SK-N-DZ (cell line): ENCODE measurements around the gene ZNF519.
"Not testable (repeated sequence)": the region's sequence is repeated elsewhere in the genome, so short reads cannot be mapped to it uniquely, and the experiment has no call there.

Experiments used
- DNase-seq: peaks from one replicate; pipeline ENCODE4 v3.0.0-alpha.2; 2015; ENCODE audit warnings: low spot score

The ZNF519 gene

DNA sequence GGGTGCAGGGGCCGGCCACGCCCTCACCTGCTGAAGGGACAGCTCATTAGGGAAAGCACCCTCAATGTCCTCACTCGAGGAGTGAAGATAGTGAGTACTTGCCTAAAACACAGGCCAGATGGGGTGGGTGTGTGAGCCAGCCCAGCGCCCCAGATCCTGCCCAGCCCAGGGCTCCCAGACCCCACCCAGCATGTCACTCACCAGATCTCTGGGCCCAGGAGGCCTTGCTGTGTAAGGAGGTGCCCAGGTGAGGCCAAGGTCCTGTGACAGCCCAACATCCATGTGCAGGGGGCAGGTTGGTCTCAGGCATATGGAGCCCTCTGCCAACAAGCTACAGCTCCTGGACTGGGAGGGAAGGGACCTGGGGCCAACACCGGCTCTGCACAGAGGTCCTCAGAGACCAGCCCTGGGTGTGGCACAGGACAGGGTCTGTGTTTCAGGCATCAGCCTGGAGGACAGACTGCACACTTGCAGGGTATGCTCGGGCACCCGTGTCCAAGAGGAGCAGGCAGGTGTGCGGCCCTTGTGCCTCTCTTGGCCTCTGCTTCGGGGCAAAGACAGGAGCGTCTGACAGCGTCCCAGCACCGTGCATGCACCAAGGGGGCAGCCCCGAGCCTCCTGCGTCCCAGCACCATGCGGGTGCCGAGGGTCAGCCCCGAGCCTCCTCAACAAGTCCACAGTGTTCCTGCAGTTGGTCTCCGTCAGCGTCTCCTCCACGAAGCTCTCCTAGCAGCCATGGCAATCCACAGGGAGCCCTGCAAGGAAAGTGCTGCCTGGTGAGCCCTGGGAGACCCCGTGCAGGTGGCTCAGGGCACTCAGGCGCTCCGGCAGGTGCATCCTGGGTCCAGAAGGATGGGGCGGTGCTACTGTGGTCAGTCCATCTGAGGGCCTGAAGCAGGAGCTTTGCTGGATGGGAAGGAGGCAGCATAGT lies 16.0 kb upstream of the ZNF519 start:
- DNase-seq: not testable (repeated sequence)

DNA sequence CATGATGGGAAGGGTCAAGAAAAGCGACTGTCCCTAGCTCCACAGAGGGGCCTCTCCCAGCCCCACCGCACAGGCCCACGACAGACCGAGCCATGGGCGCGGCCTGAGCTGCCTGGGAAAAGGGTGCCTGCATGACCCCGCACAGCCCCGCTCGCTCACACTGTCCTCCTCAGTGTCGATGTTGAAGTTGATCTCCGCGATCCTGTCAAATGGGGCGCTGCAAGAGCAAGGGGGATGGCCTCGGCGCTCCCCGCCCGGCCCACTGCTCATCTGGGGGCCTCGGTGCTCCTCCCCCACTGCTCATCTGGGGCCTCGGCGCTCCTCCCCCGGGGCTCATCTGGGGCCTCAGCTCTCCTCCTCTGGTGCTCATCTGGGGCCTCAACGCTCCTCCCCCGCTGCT lies 14.5 kb upstream of the ZNF519 start:
- DNase-seq: not testable (repeated sequence)

DNA sequence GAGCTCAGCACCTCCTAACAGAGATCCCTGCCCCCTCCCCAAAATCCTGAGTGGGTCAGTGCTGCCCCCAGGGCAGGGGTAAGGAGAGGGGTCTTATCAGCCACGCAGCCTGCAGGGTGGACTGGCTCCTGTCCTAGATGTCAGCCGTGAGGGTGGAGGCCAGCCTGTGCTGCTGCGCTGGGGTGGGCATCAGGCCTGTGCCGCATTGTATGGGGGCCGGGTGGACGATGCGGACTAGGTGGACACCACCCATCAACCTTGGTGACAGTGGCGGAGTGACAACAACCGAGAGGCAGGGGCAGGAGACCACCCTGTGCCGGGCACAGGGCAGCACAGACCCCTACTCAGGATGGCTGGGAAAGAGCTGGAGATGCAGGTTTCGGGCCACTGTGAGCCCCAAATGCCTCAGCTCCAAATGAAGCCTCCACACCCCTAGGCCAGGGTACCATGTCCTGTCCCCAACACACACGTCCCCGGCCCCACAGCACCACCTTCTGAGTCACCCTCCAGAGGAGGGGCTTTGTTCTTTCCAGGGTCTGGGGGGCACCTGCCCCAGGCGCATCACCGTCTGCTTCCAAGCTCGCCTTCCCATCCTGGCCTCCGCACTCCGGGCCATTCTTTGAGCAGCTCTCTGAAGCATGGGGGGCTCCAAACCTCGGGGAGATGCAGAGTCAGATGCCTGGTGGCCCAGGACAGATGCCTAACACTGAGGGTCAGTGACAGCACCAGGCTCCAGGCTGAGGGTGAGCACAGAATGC lies 13.5 kb upstream of the ZNF519 start:
- not testable (repeated sequence) for DNase-seq

DNA sequence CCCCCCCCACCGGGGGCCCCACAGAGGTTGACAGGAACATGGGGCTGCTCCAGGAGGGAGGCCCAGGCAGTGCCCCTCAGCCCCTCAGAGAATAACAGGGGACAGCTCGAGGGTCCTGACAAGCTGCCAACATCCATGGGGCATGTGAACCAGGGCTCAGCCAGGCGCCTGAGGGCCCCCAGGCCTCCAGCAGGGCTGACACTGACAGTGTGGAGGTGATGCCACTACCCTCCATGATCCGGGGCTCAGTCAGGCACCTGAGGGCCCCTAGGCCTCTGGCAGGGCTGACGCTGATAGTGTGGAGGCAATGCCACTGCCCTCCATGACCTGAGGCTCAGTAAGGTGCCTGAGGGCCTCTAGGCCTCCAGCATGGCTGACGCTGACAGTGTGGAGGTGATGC lies 12.8 kb upstream of the ZNF519 start:
- not testable (repeated sequence) for DNase-seq

DNA sequence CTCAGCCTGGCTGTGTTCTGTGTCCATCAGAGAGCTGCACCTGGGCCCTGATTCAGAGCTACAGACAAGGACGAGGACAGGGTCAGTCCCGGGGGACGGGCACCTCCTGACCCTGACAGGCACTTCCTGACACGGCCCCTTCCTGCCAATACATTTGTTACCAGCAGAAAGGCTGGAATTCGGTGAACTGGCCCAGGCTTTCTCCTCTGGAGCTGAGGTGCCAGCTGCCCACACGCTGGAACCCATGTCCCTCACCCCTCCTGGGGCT lies 12.3 kb upstream of the ZNF519 start:
- no peak for DNase-seq

DNA sequence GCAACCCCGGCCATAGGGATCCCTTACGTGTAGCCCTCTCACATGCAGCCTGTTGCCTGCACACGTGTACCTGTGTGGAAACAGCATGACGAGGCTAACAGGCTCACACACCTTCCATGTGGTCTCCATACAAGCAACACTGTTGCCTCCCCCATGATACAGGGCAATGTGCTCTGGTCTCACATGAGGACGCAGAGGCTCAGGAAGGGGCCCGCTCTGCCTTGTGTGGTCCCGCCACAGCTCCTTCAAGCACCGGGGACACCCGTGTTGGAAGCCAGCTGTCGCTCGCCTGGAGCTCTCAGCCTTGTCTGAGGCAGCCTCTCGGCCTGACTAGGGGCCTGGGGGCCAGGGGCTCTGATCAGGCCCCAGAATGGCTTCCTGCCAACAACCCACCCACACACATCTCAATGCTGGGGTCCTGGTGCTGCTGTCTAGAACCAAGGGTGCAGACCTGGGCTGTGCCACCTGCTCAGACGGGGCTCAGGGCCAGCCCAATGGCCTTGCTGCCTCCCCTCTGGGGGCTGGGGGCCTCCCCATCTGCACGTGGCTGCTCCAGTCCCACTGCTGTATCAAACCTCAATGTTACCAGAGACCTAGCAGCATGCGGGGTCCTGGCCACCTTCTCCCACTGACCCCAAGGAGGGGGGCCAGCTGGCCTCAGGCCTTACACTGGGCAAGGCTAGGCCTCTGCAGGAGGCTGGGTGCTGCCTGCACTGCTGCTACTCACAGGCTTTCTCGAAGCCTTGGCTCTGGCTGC lies 11.8 kb upstream of the ZNF519 start:
- DNase-seq: not testable (repeated sequence)

DNA sequence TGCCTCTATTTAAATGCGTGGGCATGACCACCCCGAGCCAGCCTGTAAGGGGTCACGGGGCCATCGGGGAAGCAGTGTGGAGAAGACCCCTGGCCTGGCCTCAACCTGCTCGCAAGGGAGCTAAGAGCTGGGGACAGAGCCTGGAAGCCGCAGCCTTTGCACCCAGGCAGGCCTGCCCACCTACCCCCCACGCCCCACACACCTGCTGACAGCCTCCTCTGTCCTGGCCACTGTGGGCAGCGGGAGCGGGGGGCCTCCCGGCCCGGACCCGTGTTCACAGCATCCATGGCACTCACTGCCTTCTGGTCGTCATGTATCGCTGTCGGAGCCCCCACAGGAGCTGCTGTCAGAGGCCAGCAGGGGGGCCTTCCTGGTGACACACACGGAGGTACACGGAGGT lies 11.2 kb upstream of the ZNF519 start:
- not testable (repeated sequence) for DNase-seq

DNA sequence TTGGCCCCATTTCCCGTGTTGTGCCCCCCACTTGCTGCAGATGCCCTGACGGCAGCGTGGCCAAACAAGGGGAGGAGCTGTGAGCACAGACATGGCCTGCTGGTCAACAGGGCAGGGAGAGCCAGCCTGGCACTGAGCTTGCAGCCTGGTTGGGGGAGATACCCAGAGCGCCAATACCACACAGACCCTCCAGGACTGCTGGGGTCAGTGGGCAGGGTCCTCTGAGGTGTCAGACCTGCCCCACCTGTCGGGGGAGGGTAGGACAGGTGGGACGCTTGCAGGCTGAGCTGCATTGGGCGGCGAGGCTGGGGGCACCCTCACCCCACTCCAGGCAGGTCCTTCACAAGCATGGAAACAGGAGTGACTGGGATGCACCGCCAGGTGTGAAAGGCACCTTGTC lies 9.9 kb upstream of the ZNF519 start:
- not testable (repeated sequence) for DNase-seq

DNA sequence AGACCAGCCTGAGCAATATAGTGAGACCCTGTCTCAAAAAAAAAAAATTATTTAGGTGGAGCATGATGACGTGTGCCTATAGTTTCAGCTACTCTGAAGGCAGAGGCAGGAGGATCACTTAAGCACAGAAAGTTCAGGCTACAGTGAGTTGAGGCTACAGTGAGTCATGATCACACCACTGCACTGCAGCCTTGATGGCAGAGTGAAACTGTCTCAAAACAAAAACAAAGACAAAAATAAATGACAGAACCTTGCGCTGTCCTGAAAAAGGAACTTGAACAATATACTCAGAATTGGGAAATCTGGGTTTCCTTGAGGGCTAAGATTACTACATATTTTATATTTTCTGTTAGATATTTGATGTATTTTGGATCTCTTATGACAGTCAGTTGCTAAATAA lies 7.3 kb upstream of the ZNF519 start:
- DNase-seq: not testable (repeated sequence)

DNA sequence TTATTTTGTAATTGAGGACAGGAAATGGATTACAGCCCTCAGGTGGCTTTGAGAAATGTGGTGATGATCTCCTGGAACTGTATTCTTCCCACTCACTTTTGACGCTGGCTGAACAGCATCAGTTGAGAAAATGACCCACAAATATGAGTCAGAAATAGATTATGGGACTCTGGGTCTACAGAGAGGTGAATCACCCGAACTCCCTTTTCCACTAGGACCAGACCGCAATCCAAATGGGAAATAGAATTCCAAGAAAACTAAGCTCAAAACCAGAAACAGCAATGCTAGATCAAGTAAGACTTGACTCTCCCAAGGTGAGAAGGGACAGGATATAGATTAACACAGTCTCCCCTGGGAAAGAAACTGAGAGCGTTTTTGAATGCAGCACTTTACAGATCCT lies 5.7 kb upstream of the ZNF519 start:
- DNase-seq: not testable (repeated sequence)

DNA sequence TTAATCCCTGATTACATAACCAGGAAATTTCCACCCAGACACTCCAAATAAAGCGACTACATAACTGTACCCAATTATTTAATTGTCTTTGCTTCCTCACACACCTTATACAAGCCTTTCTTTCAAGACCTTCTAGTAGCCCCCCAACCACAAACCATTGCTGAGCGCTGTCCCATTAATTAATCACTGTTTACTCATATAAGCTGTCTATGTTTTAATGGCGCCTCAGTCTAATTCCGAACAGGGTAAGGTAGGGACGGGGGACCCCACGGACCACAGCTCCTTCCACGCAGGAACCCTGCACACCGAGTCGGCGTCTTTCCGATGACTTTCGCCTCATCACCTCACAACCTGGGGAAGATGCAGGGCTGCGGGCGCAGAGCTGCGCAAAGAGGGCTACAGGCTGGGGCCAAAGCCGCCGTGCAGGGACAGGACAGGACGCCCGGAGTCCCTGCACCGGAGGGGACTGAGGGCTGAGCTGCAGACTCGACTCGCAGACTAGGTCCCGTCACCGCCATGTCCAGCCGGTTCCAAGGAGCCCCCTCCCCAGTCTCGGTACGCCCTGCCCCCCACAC lies 452 bp downstream of the ZNF519 start:
- not testable (repeated sequence) for DNase-seq

DNA sequence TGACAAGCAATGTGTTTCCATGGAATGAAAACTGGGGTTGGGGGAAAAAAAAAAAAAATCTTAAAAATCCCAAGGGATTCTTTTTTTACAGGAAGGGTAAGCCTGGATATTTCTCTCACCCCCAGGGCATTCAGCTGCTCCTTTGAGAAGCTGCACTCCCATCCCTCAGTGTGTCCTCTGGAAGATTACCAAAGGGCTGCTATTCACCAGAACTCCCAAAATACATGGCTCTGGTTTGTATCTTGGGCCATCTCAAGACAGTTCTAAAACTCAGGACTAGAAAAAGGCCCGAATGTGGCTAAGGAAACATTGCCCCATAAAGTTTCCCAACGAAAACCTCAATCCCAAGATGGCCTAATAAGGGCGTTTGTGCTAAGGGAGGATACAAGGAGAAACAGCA lies 1.4 kb downstream of the ZNF519 start:
- DNase-seq: not testable (repeated sequence)

DNA sequence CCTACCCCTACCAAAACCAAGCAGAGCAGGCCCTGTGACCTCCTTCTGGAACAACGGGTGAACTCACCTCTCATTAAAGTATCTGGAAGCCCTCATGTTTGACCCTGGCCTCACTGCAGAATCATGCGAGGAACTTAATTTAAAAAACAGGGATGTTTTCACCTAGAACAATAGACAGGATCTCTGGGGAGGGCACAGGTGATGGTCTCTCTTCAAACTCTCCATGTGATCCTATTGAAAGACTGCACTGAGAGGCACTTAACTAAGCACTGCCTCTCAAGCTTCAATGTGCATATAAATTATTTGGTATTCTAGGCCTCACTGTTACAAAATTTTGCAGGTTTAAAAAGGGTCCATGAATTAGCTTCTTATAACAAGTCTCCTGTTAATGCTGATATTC lies 7.5 kb downstream of the ZNF519 start:
- DNase-seq: no peak

DNA sequence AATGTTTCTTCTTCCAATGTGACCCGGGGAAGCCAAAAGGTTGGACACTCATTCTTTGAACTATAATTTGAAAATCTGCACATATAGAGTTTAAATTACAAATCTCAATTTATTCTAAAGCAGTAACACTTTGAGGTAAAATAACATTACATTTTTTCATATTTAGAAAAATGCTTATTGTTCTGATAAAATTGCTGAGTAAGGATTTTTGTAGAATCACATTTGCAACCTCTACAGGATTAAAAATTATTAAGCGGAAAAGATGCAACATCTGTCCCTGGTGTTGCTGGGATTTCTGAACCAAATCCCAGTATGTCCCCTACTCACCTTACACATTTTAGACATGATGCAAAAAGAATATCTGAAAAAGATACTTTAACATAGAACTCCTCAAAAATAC lies 10.1 kb downstream of the ZNF519 start:
- DNase-seq: no peak

DNA sequence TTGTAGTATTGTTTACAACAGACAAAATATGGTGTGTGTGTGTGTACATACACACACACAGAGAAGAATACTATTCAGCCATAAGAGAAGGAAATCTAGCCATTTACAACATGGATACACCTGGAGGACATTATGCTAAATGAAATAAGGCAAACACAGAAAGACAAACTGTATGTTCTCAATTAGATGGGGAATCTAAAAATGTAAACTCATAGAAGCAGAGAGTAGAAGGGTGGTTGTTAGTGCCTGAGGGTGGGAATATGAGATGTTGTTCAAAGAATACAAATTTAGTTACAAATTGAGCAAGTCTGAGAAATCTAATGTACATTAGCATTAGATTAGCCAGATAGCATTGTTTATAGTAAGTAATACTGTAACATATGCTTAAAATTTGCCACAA lies 11.3 kb downstream of the ZNF519 start:
- DNase-seq: no peak

DNA sequence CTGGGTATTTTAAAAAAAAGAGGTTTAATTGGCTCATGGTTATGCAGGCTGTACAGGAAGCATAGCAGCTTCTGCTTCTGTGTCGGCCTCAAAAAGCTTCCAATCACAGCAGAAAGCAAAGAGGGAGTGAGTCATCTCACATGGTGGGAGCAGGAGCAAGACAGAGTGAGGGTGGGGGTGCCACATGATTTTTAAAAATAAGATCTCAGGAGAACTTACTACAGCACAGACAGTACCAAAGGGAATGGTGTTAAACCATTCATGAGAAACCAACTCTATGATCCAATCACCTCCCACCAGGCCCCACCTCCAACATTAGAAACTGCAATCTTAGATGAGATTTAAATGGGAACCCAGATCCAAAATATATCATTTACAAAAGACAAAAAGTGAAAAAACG lies 14.6 kb downstream of the ZNF519 start:
- no peak for DNase-seq

DNA sequence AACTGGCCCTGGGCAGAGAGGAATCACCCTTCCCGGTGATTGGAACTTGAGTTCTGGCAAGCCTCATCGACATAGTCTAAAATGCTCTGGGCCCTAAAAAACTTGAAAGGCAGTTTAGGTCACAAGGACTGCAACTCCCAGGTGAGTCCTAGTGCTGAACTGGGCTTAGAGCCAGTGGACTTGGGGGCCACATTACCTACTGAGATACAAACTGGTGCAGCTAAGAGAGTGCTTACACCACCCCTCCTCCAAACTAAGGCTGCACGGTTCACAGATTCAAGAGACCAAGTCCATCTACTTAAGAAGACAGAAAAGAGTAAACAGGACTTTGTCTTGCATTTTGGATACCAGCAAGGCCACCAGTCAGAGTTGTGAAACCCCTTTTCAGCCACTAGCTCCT lies 25.3 kb downstream of the ZNF519 start:
- DNase-seq: no peak

DNA sequence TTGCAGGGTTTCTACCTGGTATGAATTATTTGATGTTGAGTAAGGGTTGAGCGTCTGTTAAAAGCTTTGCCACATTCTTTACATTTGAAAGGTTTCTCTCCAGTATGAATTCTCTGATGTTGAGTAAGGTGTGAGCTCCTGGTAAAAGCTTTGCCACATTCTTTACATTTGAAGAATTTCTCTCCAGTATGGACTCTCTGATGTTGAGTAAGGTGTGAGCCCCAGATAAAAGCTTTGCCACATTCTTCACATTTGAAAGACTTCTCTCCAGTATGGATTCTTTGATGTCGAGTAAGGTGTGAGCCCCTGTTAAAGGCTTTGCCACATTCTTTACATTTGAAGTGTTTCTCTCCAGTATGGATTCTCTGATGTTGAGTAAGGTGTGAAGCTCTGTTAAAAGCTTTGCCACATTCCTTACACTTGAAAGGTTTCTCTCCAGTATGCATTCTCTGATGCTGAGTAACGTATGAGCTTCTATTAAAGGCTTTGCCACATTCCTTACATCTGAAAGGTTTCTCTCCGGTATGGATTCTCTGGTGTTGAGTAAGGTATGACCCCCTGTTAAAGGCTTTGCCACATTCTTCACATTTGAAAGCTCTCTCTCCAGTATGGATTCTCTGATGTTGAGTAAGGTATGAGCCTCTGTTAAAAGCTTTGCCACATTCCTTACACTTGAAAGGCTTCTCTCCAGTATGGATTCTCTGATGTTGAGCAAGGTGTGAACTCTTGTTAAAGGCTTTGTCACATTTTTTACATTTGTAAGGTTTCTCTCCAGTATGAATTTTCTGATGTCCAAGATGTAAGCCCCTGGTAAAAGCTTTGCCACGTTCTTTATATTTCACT lies 27.1 kb downstream of the ZNF519 start:
- DNase-seq: no peak

DNA sequence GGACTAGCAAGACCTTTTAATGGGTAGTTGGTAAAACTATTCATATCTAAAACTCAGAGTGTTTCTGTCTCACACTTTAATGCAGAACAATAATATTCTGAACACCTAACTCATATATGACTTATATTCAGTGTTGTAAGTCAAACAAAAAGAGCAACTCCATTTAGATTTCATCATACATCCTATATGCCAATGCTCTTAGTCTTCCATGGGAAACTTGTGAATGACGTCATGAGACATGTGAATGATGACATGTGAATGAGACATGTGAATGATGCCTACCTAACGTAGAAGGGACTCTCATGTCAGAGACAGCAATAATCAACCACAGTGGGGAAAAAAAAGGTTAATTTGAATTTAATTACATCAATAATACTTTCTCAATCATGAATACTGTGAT lies 28.0 kb downstream of the ZNF519 start:
- DNase-seq: no peak

DNA sequence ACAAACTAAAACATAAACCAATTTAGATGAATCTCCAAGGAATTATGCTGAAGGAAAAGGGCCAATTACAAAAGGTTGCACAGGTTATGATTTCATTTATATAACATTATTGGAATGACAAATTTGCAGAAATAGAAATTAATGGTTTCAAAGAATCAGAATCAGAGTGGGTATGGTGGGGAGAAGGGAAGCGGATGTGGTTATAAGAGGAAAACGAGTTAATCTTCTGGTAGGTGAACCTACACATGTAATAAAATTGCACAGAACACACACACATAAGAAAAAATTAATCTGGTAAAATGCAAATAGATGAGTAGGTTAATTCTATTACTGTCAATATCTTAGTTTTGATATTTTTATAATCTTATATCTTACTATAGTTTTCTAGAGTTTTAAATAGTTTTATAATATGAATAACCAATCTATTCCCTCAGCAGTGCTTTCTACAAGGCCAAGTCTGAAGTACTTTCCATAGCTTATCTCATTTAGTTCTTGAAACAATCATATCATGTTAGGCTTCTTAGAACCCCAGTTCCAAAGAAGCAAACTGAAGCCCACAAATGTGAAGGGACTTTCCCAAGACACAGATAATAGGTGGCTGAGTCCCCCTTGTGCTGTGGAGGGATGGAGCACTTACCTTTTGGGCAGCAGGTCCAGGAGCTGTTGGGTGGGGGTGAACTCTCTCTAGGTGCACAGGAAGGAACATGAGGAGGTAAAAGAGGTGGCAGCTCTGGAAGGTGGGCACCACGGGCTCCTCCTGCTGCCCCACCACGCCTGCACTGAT lies 31.5 kb downstream of the ZNF519 start:
- no peak for DNase-seq
